ENCODE results near the gene IQUB. TPM values are rescaled to one million over a fixed set of nuclear protein-coding genes. Genes with fewer than 3 reads are reported as not detected.

IQUB gene
- total and polyA plus RNA-seq, 2 donors (not counting 3 experiments of a cell fraction or from before 2014, with no cell fraction given) = 0.01 TPM; not detected in 1

DNA sequence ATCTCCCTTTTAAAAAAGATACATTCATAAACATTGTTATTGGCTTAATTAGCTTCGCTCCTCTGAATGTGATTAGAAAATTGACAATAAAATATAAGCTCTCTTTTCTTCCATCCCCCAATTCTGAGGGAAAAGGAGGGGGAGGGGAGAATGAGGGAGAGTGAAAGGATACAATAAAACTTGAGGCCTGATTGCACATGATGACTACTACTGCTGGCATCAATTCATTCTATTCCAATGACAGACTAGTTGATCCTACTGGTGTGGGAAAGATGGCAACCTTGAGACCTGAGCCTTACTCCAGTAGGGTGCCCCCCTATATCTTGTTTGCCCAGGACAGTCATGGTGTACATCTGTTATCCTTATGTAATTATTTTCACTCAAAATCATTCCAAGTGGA lies 4.5 kb upstream of the IQUB start:
- H3K27me3 ChIP-seq (ENCODE audit: control insufficient read depth in 2 of 2, insufficient read depth in 2 of 2, low read length in 2 of 2) = peaks cover 1 to 2% of the 10 kb centered on the region in 2 experiments
- H4K20me1 ChIP-seq (replicated peaks; ENCODE audit: control insufficient read depth, extremely low read depth, insufficient read depth, low read length) = no peaks in the 10 kb centered on the region
- CTCF ChIA-PET = interaction anchor here (0.6 to 5.0 kb wide), 2 partner anchors 31 to 44 kb away, joined by 3 to 60 read pairs; no protein-coding TSS in a partner anchor
- intact Hi-C loops (cut with micrococcal nuclease) = loop anchor here (1.0 to 10.0 kb wide), 4 partner anchors 18 to 734 kb away; partner anchors contain the start of gene NDUFA5
- POLR2A ChIA-PET = no interaction called here
- peak overlapping the region; percentile 49 for H3K27ac ChIP-seq (ENCODE audit: insufficient read depth, low read depth, low read length)
- H3K4me2 ChIP-seq (ENCODE audit: insufficient read depth, low read length) = peak overlapping the region; percentile 45
- dilution Hi-C loops (cut with MboI; ENCODE audit: extremely low pct_ligation_motif_present, low sequenced_read_pairs) = no loop called here
- no peaks in the 10 kb centered on the region for H3K9me3 ChIP-seq (replicated peaks; ENCODE audit: control insufficient read depth, insufficient read depth, low read length)
- H2AFZ ChIP-seq (ENCODE audit: low read depth, low read length) = no peak overlapping the region
- FAIRE-seq (no peak), DNase-seq (ENCODE audit: low read depth, low spot score) (no peak)
- no peak overlapping the region for H3K4me3 ChIP-seq (replicated peaks in 1 of 3; ENCODE audit: insufficient read depth in 1 of 3, low read depth in 1 of 3, low read length in 3 of 3)
- BruUV-seq (replicated peaks) = no TSS peak
- H3K36me3 ChIP-seq (ENCODE audit: control insufficient read depth in 2 of 2, extremely low read depth in 1 of 2, insufficient read depth in 2 of 2, low read length in 2 of 2) = peaks cover 0 to 2% of the 10 kb centered on the region in 2 experiments
- H3K9ac ChIP-seq (replicated peaks; ENCODE audit: extremely low read depth, insufficient read depth, low read length) = no peak overlapping the region
- H3K9me1 ChIP-seq (replicated peaks; ENCODE audit: control insufficient read depth, extremely low read depth, insufficient read depth, low read length) = no peaks in the 10 kb centered on the region
- H3K4me1 ChIP-seq (ENCODE audit: control insufficient read depth, extremely low read depth, insufficient read depth, low read length) = peaks cover 22% of the 10 kb centered on the region
- TF ChIP-seq, protein P1, sequence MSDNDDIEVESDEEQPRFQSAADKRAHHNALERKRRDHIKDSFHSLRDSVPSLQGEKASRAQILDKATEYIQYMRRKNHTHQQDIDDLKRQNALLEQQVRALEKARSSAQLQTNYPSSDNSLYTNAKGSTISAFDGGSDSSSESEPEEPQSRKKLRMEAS (IDR thresholded peaks at IDR 0.05; ENCODE audit: insufficient read depth, insufficient read length) = no peak
- TF ChIP-seq EZH2 (IDR thresholded peaks at IDR 0.05; ENCODE audit: borderline replicate concordance, low read depth, low read length, severe bottlenecking) (no peak), POLR2A (IDR thresholded peaks at IDR 0.05; ENCODE audit: low read depth, low read length) (no peak), JUN (IDR thresholded peaks at IDR 0.05; ENCODE audit: borderline replicate concordance, insufficient read depth, insufficient read length, low read depth) (no peak), FOS (IDR thresholded peaks at IDR 0.05; ENCODE audit: borderline replicate concordance, insufficient read depth, low read length) (no peak), POLR2AphosphoS5 (IDR thresholded peaks at IDR 0.05; ENCODE audit: insufficient read depth, low read depth, low read length) (no peak), MYC (IDR thresholded peaks at IDR 0.05; ENCODE audit: low read depth, low read length) (no peak), GATA2 (IDR thresholded peaks at IDR 0.05; ENCODE audit: insufficient read depth, insufficient read length, low read depth, low read length) (no peak)
- TF ChIP-seq, protein P2, sequence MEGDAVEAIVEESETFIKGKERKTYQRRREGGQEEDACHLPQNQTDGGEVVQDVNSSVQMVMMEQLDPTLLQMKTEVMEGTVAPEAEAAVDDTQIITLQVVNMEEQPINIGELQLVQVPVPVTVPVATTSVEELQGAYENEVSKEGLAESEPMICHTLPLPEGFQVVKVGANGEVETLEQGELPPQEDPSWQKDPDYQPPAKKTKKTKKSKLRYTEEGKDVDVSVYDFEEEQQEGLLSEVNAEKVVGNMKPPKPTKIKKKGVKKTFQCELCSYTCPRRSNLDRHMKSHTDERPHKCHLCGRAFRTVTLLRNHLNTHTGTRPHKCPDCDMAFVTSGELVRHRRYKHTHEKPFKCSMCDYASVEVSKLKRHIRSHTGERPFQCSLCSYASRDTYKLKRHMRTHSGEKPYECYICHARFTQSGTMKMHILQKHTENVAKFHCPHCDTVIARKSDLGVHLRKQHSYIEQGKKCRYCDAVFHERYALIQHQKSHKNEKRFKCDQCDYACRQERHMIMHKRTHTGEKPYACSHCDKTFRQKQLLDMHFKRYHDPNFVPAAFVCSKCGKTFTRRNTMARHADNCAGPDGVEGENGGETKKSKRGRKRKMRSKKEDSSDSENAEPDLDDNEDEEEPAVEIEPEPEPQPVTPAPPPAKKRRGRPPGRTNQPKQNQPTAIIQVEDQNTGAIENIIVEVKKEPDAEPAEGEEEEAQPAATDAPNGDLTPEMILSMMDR (IDR thresholded peaks at IDR 0.05; ENCODE audit: extremely low read depth in 1 of 2, insufficient read depth in 1 of 2, low read depth in 1 of 2, low read length in 2 of 2) = no peak
- no peaks in the 10 kb centered on the region for H3K79me2 ChIP-seq (ENCODE audit: control insufficient read depth, insufficient read depth, low read length)

Measured in endothelial cell of umbilical vein (primary cell).